Prostate gland (tissue), 2 donors: ENCODE measurements around the gene CD46. TPM values are rescaled to one million over a fixed set of nuclear protein-coding genes. Genes with fewer than 3 reads are reported as not detected.

Experiments used
- DNase-seq: peaks from one replicate; pipeline ENCODE4 v3.0.0-alpha.2; 2019; ENCODE audit warnings: low spot score
- H3K27ac ChIP-seq, 2 donors: fragments of 200-600 bp; sonication (generic); 2 replicates each; pipeline ENCODE4 v1.5.1; 2017 to 2019
- H3K27me3 ChIP-seq: fragments of 200-600 bp; sonication (generic); replicated peaks from 2 replicates; pipeline ENCODE4 v1.5.1; 2019; ENCODE audit not compliant: insufficient read depth
- H3K36me3 ChIP-seq, 2 donors: fragments of 200-600 bp; sonication (generic); 1 replicate in 1 of 2; 2 replicates in 1 of 2; pipeline versions ENCODE4 v1.5.1 to v1.8.1; 2017 to 2019
- H3K4me1 ChIP-seq: fragments of 200-600 bp; sonication (generic); replicated peaks from 2 replicates; pipeline ENCODE4 v1.5.1; 2019
- H3K4me3 ChIP-seq, 2 donors: fragments of 200-600 bp; sonication (generic); 2 replicates each; pipeline ENCODE4 v1.5.1; 2017 to 2019
- H3K9me3 ChIP-seq: fragments of 200-600 bp; sonication (generic); 2 replicates; pipeline ENCODE4 v1.5.1; 2017
- CTCF ChIP-seq, 4 experiments: fragments of 200-600 bp in 2 of 4; fragments of 450-650 bp in 2 of 4; sonication (generic) in 2 of 4; IDR thresholded peaks; 1 replicate in 3 of 4; 2 replicates in 1 of 4; pipeline ENCODE4 v1.5.1; 2016 to 2019; ENCODE audit warnings: antibody characterized with exemption in 4 of 4, mild to moderate bottlenecking in 2 of 4, moderate library complexity in 2 of 4
- POLR2A ChIP-seq: fragments of 450-650 bp; IDR thresholded peaks from one replicate; pipeline ENCODE4 v1.6.1; 2016; ENCODE audit warnings: antibody characterized with exemption, mild to moderate bottlenecking
- POLR2AphosphoS5 ChIP-seq: sonication (generic); formaldehyde crosslinking; IDR thresholded peaks from one replicate; pipeline ENCODE4 v1.6.1; 2017; ENCODE audit warnings: antibody characterized with exemption
- WGBS: methylation state at CpG from one replicate; pipeline ENCODE4 v1.1.5; 2018; 5-methylcytosine and 5-hydroxymethylcytosine counted together
- intact Hi-C: fragments of 100-400 bp; cut with DNase I; formaldehyde crosslinking; loops from one replicate; pipeline ENCODE4 v1.14.2; 2022
- total RNA-seq, 2 donors: library from RNA; depleted of rRNA; stranded (reverse); fragments of >200 nt; gene quantifications; one replicate each; pipeline ENCODE4 v1.1.0, GENCODE V29; 2016

The CD46 gene
- total RNA-seq, 2 donors from 2014 or later, result 173 to 327 TPM

- TF ChIP-seq POLR2A, result no peak
- no peak for TF ChIP-seq CTCF (IDR thresholded peaks at IDR 0.05)
- TF ChIP-seq POLR2AphosphoS5, result no peak
- 87% methylated on average over 2 of the region's 2 CpGs for WGBS
- H3K36me3 ChIP-seq, result no peaks in the 10 kb centered on the region
- intact Hi-C loops, result no loop called here
- no peak overlapping the region for H3K4me3 ChIP-seq
- H3K9me3 ChIP-seq, result no peaks in the 10 kb centered on the region
- no peaks in the 10 kb centered on the region for H3K27me3 ChIP-seq
- DNase-seq, result no peak
- peak overlapping the region; percentile 3 to 68 for H3K27ac ChIP-seq
- peaks cover 33% of the 10 kb centered on the region for H3K4me1 ChIP-seq
Measured at GRCh38 chr1:207840380-207840779, 88.5 kb downstream of the CD46 start.

- H3K9me3 ChIP-seq, result no peaks in the 10 kb centered on the region
- intact Hi-C loops, result no loop called here
- DNase-seq, result no peak
Measured at GRCh38 chr1:207841293-207841692, 89.4 kb downstream of the CD46 start.

DNA sequence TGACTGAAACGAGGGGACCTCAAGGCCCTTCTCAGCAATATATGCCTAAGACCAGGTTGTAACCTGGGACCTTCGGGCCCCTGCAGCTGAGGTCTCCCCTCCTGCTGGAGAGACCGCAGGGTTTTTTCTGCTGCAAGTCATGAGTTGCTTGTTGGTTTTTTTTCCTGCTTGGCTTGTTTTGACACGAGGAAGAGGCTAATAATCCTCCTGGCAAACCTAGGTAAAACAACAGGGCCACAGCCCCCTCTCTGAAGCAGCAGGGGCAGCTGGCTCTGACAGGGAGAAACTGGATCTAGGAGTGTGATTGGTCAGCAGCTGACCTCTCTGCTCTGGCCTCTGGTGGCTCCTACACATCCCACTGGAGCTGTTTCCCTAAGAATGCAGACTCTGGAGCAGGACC lies 90.0 kb downstream of the CD46 start:
- TF ChIP-seq CTCF (IDR thresholded peaks at IDR 0.05) (no peak), POLR2A (no peak), POLR2AphosphoS5 (peak; percentile 58)
- 23% methylated on average over 4 of the region's 4 CpGs for WGBS

More at GRCh38 chr1:207841293-207841692, 89.4 kb downstream of the CD46 start:
- H3K27ac ChIP-seq, result peak overlapping the region; percentile 68 to 71
- 26% methylated on average over 1 of the region's 1 CpG for whole genome bisulfite sequencing
- no peaks in the 10 kb centered on the region for H3K36me3 ChIP-seq
- peaks cover 33% of the 10 kb centered on the region for H3K4me1 ChIP-seq
- H3K4me3 ChIP-seq, result no peak overlapping the region
- no peaks in the 10 kb centered on the region for H3K27me3 ChIP-seq
- no peak for TF ChIP-seq POLR2A
- no peak for TF ChIP-seq CTCF (IDR thresholded peaks at IDR 0.05)
- TF ChIP-seq POLR2AphosphoS5, result no peak

DNA sequence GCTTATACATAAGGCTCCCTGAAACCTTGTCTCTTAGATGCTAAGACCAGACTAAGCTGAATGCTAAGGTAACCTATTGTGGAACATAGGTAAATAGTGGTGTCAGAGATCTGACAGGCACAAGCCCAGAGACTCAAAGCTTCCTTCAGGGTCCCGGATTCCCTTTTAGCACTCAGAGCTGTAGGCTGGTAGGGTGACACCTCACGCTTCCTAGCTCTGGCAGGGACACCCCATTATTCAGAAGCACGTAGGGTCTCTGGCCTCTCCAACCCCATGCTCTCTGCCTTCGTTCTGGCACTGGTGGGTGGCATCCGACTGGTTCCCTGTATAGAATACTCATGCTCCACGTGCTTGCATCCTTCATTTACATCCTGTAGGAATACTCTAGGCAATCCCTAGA lies 90.7 kb downstream of the CD46 start:
- Histone ChIP-seq H3K4me1 (peaks cover 32% of the 10 kb centered on the region), H3K27me3 (no peaks in the 10 kb centered on the region), H3K27ac (peak overlapping the region; percentile 68 to 71), H3K36me3 (no peaks in the 10 kb centered on the region), H3K4me3 (no peak overlapping the region), H3K9me3 (no peaks in the 10 kb centered on the region)
- 86% methylated on average over 6 of the region's 6 CpGs for WGBS
- no peak for DNase-seq
- intact Hi-C loops, result no loop called here
- TF ChIP-seq CTCF (IDR thresholded peaks at IDR 0.05) (no peak), POLR2AphosphoS5 (no peak), POLR2A (no peak)

More for the DNA sequence above, 90.0 kb downstream of the CD46 start:
- Histone ChIP-seq H3K27me3 (no peaks in the 10 kb centered on the region), H3K9me3 (no peaks in the 10 kb centered on the region), H3K4me1 (peaks cover 33% of the 10 kb centered on the region), H3K27ac (peak overlapping the region; percentile 68 to 71), H3K36me3 (no peaks in the 10 kb centered on the region), H3K4me3 (no peak overlapping the region)
- intact Hi-C loops, result no loop called here
- DNase-seq, result no peak

DNA sequence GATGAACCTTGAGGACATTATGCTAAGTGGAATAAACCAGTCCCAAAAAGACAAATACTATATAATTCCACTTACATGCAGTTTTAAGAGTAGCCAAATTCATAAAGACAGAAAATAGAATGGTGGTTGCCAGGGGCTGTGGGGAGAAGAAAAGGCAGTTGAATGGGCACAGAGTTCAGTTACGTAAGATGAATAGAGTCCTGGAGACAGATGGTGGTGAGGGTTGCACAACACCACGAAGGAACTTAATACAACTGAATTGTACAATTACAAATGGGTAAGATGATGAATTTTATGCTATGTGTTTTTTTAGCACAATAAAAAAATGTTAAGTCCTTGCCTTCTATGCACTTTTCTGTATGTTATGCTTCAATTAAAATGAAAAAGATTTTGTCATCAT lies 92.5 kb downstream of the CD46 start:
- no peak overlapping the region for H3K27ac ChIP-seq
- WGBS, result 83% methylated on average over 2 of the region's 2 CpGs
- intact Hi-C loops, result no loop called here
- no peaks in the 10 kb centered on the region for H3K9me3 ChIP-seq
- DNase-seq, result no peak
- H3K4me1 ChIP-seq, result peaks cover 16% of the 10 kb centered on the region
- H3K36me3 ChIP-seq, result no peaks in the 10 kb centered on the region
- no peak overlapping the region for H3K4me3 ChIP-seq
- no peaks in the 10 kb centered on the region for H3K27me3 ChIP-seq
- TF ChIP-seq POLR2A, result no peak
- TF ChIP-seq CTCF (IDR thresholded peaks at IDR 0.05), result no peak
- TF ChIP-seq POLR2AphosphoS5, result no peak
